Inflammatory macrophage treated with lipopolysaccharide for 4 hours (primary cell): ENCODE measurements around the gene PHLDB2.

Source experiments
- DNase-seq: peaks from one replicate; pipeline ENCODE4 v3.0.0-alpha.2; 2020

PHLDB2 gene

DNA sequence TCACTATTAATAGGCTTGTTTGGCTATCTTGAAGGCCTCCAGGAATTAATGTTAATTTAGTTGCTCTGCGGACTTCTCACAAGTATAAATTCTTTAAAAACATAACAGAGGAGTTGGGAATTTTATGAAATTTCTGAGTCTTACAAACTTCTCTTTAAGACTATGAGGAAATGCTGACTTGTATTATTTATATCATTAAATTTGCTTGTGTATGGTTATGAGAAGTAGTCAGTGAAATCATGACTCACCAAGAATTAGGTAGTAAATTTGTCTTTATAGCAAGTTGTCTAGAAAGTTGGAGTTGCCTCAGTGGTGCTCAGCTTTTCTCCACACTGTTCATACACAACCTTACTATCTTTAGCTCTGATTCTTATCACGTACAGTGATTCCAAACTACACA is 26.5 kb downstream of the PHLDB2 start:
- DNase-seq, result no peak

DNA sequence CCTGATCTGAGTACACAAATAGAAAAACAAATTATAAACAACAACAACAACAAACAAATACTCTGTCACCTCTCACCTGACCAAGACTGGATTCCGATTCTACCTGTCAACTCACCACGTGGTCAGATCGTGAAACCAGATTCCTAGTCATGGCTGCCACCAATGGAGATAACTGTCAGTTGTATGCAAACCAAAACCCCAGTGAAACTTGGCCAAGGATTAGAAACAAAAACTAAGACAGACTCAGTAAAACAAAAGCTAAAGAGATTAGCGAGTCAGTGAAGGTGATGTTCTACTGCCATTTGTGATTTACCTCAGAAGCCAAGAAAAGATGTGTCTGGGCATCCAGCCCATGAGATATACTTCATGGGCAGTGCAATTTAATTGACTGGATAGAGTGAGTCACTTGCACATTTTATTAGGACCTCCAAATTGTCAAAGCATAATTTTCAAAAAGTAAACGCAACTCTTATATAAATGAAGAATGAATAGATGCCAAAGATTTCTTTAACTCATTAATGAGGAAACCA is 31.1 kb downstream of the PHLDB2 start:
- no peak for DNase-seq

DNA sequence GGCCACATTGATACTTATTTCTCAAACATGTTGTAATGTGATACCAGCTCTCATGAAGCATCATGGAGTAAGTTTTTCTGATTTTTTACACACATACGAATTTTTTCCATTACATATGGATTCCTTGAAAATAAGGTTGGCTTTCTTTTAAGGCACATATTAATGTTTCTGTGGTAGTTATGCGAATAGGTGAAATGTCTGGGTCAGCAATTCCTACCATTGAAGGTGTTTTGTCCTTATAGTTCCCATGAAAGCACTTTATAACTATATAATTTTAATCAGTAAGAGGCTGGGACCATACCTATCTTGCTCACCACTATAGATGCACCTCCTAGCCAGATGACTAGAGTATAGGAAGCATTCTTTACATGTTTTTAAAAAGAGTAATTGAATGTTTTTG is 33.0 kb downstream of the PHLDB2 start:
- no peak for DNase-seq

DNA sequence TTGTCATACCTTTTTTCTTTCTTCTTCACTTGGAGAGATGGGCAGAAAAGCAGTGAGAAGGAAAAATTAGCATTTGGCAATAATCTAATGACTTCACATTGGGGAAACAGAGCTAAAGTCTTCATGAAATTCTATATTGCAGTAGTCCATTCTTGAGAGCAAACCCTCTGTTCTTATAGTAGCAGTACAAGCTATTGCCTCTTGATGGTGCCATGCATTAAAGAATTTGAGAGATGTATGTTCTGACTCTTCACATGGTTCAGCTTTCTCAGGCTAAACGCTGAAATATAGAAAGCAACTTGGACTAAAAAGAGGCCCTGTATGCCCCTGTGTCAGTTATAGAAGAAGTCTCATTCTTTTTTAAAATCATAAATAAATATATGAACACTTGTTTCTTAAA is 36.0 kb downstream of the PHLDB2 start:
- peak; percentile 44 for DNase-seq

DNA sequence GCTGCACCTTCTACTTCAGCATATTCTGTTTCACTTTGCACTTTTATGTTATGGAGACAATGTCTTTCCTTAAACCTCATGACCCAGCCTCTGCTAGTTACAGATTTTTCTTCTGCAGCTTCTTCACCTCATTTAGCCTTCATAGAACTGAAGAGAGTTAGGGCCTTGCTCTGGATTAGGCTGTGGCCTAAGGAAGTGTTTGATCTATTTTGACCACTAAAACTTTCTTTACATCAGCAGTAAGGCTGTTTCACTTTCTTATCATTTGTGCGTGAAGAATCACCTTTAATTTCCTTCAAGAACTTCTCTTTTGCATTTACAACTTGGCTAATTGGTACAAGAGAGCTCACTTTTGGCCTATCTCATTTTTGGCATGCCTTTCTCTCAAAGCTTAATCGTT is 40.9 kb downstream of the PHLDB2 start:
- no peak for DNase-seq

DNA sequence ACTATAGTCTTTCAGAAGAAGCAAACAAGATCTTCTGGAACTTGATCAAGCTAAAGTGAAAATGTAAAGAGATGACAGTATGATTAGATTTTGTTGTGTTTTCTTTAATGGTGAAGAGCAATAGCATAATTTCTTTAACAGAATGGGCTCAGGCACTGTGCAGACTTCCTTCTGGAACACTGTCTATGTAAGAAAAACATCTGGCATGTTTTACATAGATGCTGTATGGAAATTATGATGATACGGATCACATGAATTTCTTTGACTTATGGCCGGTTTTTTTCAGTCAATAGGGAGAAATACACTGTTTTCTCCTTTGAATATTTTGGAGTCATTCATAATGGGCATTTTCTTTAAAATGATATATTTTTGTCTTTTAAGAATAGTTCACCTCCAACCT is 42.6 kb downstream of the PHLDB2 start:
- no peak for DNase-seq

DNA sequence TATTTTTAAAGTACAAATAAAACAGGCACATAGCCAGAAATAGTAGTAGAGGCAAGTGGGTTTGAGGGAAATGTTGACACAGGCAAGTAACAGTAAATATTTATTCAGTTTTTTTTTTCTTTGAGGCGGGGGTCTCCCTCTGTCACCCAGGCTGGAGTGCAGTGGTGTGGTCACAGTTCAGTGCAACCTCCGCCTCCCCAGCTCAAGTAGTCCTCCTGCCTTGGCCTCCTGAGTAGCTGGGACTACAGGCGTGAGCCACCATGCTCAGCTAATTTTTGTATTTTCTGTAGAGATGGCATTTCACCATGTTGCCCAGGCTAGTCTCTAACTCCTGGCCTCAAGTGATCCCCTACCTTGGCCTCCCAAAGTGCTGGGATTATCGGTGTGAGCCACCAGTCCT is 43.5 kb downstream of the PHLDB2 start:
- DNase-seq, result no peak

DNA sequence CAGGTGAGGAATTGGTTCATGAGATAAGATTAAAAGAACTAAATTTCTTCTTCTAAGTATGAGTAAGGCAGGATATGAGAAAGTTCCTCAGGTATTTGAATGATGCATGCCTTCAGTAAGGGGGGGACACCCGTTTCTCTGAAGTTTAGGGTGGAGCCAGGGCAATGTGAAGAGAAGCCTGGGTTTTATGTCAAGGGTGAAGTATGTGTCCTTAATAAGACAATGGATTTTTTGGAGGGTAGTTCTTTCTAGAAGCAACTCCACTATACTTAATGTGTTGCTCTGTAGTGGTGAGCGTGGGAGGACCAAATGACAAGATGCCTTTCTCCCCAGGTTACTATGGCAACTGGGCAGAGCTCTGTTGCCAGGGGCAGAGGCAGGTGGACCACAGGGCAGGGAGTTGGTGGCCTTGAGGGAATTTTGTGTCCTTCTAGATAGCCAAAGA is 44.0 kb downstream of the PHLDB2 start:
- DNase-seq, result no peak

DNA sequence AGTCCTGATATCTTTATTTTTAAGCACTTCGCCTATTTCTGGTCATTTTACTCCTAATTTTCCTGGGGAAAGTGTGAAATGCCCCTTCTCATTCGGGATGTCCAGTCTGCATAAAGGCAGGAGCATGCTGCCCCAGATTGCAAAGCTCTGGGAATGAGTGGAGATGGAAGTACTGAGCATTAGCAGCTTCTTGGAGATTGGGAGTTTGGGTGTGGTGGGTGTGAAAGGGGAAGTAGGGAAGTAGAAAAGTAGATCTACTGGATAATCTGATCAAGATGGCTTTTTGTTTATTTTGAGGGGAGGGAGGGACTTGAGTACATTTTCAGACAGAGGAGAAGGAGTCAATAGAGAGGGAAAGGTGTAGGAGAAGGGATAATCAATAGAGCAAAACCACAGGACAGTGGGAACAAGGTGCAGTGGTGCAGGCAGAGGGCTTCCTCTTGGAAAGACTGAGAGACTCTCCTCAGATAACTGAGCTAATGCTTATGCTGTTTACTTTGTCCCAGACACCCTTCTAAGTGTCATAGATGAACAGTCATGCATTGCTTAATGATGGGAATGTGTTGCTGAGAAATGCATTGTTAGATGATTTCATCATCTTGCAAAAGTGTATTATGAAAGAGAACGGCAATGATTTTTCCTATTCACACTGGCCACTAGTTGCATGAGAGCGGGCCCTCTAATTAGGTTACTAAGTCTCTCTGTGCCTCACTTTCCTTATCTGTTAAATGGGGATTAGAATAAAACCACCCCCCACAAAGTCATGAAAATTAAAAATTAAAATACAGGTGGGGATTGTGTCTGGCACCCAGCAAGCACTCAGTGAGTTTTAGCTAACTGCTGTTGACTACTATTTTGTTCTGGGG is 45.5 kb downstream of the PHLDB2 start:
- DNase-seq, result peak; percentile 90

DNA sequence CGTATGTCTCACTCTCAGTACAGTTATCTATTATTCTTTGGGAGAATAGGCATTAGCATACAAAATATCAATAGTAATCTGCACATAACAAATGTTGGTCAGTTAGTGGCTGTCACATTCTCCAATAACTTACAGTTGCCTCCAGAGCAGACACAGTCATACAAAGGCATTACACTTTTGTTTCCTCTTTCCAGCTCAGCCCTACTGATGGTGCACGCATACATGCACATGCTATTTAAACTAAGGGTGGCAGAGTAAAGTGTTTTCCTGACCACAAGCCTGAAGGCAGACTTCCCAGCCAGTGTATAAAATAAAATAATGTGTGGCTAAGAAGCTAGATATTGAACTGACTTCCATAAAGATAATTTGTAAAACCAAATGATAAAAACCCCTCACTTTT is 47.6 kb downstream of the PHLDB2 start:
- DNase-seq, result no peak

DNA sequence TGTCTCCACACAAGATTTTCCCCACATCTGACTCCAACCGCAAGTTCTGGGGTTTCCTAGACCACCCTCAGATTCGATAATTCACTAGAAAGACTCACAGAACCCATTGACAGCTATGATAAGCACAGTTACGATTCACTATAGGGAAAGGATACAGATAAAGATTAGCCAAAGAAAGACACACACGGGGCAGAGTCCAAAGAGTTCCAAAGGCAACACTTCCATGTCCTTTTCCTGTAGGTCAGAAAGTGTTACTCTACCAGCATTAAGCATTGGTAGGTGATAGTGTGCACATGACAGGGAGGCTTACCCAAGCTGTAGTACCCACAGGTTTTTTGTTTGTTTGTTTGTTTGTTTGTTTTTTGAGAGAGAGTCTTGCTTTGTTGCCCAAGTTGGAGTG is 48.1 kb downstream of the PHLDB2 start:
- no peak for DNase-seq

DNA sequence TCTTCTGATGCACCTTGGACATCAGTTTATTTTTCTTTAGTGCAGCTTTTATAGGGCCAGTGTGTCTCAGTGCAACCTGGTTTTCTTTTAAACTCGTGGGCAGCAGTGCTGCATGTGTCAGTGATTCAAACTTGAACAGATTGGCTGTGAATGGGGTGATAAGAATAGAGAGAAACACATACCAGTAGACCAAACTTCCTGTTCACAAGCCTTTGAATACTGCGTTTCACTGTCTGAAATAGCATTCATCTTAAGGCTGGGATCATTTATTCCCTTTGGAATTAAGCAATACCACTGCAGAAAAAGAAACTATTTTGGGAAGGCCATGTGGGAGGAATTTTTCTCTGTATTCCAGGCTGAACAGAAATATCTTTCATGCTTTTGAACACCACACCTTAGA is 51.7 kb downstream of the PHLDB2 start:
- no peak for DNase-seq

DNA sequence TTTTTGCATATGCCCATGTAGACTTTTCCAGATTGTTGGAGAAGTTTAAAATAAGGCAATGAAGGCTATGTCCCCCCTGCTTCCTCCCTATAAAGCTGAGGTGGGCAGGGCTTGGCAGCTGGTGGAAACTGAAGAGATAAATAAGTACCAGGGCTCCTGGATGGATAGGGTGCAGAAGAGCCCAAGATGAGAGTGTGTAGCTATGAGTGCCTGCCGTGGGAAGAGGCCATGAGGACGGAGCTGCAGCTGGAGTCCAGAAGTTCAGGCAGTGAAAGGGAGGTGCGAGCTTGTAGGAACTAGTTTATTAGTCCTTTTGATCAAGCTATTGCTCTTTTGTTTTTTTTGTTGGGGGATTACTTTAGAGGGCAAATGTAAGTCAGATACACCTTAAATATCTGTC is 52.4 kb downstream of the PHLDB2 start:
- DNase-seq, result no peak

DNA sequence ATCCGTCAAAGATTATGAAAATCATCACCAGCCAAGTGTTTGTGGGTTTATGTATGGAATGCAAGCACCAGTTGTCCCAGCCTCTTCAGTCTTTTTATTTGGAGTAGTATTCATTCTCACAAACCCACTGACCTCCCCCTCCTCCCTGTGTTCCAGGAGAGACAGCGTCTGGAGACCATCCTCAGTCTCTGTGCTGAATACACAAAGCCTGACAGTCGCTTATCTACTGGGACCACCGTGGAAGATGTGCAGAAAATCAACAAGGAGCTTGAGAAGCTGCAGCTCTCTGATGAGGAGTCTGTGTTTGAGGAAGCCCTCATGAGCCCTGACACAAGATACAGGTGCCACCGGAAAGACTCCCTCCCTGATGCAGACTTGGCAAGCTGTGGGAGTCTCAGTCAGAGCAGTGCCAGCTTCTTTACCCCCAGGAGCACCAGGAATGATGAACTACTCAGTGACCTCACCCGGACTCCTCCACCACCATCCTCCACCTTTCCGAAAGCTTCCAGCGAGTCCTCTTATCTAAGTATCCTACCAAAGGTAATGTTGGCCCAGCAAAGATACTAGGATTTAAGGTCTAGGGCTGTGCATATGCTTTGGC is 54.2 kb downstream of the PHLDB2 start:
- no peak for DNase-seq

DNA sequence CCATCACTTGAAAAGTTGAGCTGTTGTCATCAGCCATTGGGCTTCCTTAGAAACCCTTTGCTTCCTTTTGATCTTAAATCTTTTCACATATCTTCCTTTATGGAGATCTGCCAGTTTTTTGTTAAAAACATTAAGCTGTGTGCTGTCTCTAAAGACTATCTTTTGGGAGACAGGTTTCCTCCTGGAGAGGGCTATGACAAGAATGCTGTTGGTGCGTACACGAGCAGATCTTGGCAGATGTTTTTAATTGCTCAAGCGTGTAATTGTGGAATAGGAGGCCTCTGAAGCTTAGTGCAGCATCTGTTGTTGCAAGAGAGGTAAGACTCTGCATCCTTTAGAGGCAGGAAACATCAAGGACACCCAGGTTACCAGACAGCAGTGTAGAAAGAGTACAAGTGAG is 56.8 kb downstream of the PHLDB2 start:
- no peak for DNase-seq

DNA sequence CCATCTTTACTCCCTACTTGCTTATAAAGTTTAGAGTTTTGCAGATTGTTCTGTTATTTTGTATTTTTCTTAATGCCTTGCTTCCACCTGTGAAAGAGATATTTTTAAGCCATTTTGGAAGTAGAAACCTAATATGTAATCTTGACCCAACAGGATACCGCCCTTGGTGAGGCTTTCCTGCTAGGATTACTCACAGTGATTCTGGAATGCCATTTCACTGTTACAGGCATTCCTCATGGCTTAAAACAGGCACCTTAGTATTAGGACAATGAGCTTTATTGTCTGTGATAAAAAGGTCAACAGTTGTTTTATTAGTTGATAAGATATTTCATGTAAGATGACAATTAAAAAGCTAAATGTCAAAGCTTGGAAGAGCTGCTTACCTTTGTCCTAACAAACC is 58.2 kb downstream of the PHLDB2 start:
- no peak for DNase-seq

DNA sequence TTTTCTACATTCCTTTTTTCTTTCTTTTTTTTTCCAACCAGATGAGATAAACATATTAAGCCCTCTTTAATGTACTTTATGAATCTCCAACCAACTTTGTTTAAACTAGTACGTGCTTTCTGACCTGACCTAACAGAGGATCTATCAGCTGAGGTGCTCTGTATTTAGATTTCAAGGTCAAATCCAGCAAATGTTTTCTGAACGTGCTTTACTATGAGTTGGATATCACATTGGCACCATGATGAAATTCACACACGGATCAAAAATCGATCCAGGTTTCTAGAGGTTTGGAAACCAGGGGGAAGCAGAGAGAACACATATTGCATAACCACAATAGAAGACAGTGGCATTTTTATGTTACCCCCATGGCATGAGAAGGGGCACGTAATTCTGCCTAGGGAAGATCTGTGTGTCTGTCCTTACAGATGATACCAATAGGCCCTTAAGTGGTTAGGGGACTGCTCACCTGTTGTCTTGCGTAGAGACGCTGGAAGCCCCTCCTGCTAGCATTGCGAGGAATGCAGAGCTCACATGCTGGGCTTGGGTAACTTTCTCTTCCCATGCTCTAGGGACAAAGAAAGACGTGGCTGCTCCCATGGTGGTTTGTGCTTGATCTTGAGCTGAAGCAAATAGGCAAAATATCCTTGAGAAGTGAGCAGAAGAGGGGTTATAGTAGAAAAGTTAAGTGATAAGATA is 60.5 kb downstream of the PHLDB2 start:
- DNase-seq, result no peak

DNA sequence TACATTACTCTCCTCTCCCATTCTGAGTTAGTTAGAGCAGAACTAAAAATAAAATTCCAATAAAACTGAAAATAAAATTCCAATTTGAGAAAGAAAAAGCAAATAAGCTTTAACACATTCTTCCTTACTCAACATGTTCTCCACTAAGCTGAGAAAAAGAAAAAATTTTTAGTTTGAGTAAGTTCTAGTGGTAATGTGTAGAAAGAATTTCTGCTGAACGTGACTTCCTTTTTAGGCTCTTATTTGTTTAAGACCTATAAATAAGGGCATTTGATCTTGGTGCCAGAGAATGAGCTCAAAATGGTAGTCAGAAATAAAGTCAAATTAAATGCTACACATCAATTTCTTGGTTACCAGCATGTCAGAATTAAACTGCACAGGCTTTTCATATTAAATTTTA is 62.1 kb downstream of the PHLDB2 start:
- no peak for DNase-seq

DNA sequence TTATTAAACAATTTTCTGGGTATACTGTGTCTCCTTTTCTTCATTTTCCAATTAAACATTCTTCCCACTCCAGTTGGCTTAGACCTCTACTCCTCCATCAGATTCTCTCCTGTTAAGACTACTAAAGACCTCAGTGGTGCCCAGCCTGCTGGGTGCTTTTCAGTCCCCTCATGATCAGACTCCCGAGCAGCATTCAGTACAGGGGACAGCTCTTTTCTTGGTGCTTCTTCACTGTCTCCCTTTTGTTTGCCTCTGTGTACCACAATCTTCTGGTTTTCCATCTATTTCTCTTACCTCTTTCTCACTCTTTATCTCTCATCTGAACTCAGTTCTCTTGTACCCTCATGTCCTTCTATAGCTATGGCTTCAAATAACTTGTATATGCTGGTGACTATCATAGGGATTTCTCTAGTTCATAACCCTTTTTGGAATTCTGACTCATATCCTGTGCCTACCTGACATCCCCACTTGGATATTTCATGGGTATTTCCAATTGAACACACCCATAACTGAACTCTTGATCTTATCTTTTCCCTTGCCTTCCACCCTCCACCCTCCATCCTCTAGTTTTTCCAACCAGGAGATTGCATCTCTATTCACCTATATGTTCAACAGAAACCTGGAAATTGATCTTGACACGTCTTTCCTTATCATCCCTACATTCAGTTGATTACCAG is 64.2 kb downstream of the PHLDB2 start:
- no peak for DNase-seq

DNA sequence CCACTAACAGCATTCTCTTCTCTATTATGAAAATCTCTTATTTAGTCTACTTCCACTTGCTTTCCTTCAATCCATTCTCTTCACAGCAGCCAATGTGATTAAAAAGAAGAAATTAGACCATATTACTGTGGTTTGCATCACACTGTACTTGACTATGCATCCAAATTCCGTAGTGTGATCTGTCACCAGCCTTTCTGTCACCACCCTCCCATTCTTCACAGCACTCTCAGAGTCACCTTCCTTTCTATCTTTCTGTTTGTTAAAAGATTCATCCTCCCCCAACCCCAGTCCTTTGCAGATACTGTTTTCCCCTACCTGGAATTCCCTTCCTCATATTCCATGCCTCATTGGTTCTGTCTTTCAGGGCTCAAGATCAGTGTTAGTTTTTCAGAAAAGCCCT is 64.7 kb downstream of the PHLDB2 start:
- DNase-seq, result no peak

DNA sequence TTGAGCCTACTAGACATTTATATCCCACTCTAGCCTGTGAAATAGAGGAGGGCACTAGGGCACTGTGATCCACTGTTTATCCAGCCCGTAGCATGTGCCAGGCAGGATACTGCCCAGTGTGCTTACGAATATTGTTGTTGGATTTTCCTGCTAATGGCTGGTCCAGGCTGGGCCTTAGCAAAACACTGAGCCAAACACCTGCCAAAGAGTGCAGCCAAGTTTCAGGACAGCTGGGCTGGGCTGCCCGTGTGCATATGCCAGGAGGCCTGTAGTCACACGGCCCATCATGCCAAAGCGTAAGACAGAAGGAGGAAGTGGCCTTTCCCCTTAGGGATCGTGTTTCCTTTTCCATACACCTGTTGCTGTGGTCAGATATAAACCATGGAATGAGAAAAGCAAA is 65.2 kb downstream of the PHLDB2 start:
- no peak for DNase-seq

DNA sequence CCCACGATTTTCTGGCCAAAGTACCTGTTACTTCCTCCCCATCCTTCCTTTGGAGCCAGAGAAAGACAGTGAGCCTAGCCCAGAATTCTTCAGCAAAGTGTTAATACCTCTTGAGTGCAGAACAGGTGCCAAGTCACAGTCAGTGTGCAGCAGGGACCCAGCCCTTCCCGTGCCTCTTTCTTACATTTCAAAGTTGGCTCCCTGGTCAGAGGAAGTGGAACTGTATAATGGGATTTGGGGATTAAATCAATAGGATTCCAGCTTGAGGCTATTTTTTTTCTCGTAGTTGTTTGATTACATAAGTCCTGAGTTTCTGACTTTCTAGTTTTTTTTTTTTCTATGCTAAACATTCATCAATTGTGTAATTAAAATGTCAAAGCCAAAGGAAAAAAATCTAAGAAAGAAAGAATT is 67.2 kb downstream of the PHLDB2 start:
- no peak for DNase-seq

DNA sequence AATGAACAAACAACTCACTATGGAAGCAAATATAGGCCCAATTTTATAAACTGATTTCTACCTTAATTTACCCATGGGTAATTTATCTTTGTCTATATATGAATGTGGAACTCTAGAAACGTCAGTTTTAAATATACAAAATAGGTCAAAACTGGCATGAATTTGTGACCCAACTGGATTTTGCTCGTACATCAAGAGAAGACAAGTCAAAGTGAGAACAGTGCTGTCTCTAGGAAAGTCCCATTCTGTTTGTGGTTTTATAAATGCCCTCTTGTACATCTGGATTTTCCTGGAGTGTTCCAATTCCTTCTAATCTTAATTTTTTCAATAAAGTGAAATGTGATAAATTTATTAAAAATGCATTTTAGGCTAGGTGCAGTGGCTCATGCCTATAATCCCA is 69.5 kb downstream of the PHLDB2 start:
- DNase-seq, result no peak
